Body of pancreas (tissue), 4 donors: ENCODE measurements around the gene KIF3C.

Experiments used
- POLR2A ChIP-seq, 3 donors: fragments of 450-650 bp; IDR thresholded peaks; one replicate each; pipeline ENCODE4 v1.6.1; 2016; ENCODE audit warnings: antibody characterized with exemption in 3 of 3, mild to moderate bottlenecking in 2 of 3
- TF ChIP-seq, protein P1 (sequence below), 7 experiments: fragments of 450-650 bp in 4 of 7; fragments of 200-600 bp in 3 of 7; sonication (generic) in 3 of 7; IDR thresholded peaks; one replicate each; pipeline ENCODE4 v1.5.1; 2016 to 2019; ENCODE audit warnings: antibody characterized with exemption in 7 of 7

DNA sequence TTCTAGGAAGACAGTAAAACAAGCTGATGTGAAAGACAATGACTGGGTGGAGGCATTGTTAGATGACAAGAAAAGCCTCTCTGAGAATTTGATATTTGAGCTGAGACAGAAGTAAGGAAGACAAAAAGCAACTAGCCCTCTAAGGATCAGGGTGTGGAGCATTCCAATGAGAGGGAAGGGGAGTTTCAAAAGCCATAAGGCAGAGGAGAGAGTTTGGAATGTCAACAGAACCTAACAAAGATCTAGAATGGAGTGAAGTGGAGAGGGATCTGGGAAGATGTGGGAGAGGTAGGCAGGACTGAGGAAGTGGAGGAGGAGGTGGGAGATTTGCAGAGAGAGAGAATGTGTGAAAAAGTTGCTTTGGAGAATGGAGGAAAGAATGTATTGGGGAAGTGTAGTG, 86.7 kb downstream of the KIF3C start:
- TF ChIP-seq, protein P1, sequence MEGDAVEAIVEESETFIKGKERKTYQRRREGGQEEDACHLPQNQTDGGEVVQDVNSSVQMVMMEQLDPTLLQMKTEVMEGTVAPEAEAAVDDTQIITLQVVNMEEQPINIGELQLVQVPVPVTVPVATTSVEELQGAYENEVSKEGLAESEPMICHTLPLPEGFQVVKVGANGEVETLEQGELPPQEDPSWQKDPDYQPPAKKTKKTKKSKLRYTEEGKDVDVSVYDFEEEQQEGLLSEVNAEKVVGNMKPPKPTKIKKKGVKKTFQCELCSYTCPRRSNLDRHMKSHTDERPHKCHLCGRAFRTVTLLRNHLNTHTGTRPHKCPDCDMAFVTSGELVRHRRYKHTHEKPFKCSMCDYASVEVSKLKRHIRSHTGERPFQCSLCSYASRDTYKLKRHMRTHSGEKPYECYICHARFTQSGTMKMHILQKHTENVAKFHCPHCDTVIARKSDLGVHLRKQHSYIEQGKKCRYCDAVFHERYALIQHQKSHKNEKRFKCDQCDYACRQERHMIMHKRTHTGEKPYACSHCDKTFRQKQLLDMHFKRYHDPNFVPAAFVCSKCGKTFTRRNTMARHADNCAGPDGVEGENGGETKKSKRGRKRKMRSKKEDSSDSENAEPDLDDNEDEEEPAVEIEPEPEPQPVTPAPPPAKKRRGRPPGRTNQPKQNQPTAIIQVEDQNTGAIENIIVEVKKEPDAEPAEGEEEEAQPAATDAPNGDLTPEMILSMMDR (IDR thresholded peaks at IDR 0.05) = no peak
- no peak for TF ChIP-seq POLR2A (IDR thresholded peaks at IDR 0.05)
